Left lung (tissue), 10 donors: ENCODE data around the gene DST. TPM values are rescaled to one million over a fixed set of nuclear protein-coding genes. Genes with fewer than 3 reads are reported as not detected.

Experiments
- ATAC-seq: fragments of 200-7000 bp; cut with Tn5 transposase; one replicate; pipeline ENCODE4 v1.9.1; 2020; ENCODE audit warnings: moderate library complexity
- DNase-seq, 4 donors: peaks; one replicate each; pipeline ENCODE4 v3.0.0-alpha.2; 2013 to 2020
- H3K27ac ChIP-seq, 2 donors: fragments of 200-600 bp; sonication (generic) in 1 of 2; one replicate each; pipeline versions ENCODE4 v1.5.0 to v1.8.0; 2020 to 2021
- H3K27me3 ChIP-seq, 2 donors: fragments of 200-600 bp; sonication (generic) in 1 of 2; one replicate each; pipeline versions ENCODE4 v1.5.0 to v1.8.0; 2020 to 2021
- H3K36me3 ChIP-seq, 2 donors: fragments of 200-600 bp; sonication (generic) in 1 of 2; one replicate each; pipeline versions ENCODE4 v1.5.0 to v1.8.0; 2020 to 2021
- H3K4me1 ChIP-seq, 2 donors: fragments of 200-600 bp; one replicate each; pipeline ENCODE4 v1.8.0; 2021
- H3K4me3 ChIP-seq, 2 donors: fragments of 200-600 bp; sonication (generic) in 1 of 2; one replicate each; pipeline versions ENCODE4 v1.5.0 to v1.8.0; 2020 to 2021; ENCODE audit warnings: mild to moderate bottlenecking in 1 of 2
- H3K9me3 ChIP-seq, 2 donors: fragments of 200-600 bp; sonication (generic) in 1 of 2; one replicate each; pipeline versions ENCODE4 v1.5.0 to v1.8.0; 2020 to 2021
- CTCF ChIP-seq, 2 donors: fragments of 200-600 bp; sonication (generic) in 1 of 2; IDR thresholded peaks; one replicate each; pipeline versions ENCODE4 v1.5.0 to v1.8.0; 2021; ENCODE audit warnings: antibody characterized with exemption in 2 of 2
- intact Hi-C, 2 donors: fragments of 100-400 bp; cut with DNase I; formaldehyde crosslinking; loops; one replicate each; pipeline versions ENCODE4 v1.11.2 to v1.14.2; 2022
- polyA plus RNA-seq, 6 donors: library from polyadenylated mRNA; unstranded; fragments of 120-200 nt; gene quantifications; one replicate each; pipeline ENCODE4 v1.2.1, GENCODE V29; 2013; ENCODE audit not compliant: insufficient read length in 6 of 6
- total RNA-seq, 2 donors: library from RNA; stranded (reverse); fragmentation: NEBNext Ultra II Directional; extraction: Animal tissue kit (Norgen Biotek cat#: 25700); gene quantifications; one replicate each; pipeline ENCODE4 v1.2.1, GENCODE V29; 2021
- donor health status: DM: no; HTN: yes; CAD: no.
- donor health status: DM: no; HTN: no; CAD: no.

DST gene
- total and polyA plus RNA-seq, 8 donors, result 290 to 636 (median 504) TPM

GRCh38 chr6:56582236-56582635 lies 60.5 kb downstream of the DST start:
- Histone ChIP-seq H3K36me3 (no peaks in the 10 kb centered on the region), H3K4me3 (no peak overlapping the region), H3K27me3 (no peaks in the 10 kb centered on the region), H3K4me1 (no peaks in the 10 kb centered on the region), H3K27ac (no peak overlapping the region), H3K9me3 (no peaks in the 10 kb centered on the region)
- DNase-seq, result no peak
- ATAC-seq, result peak; percentile 52
- intact Hi-C loops, result no loop called here
- TF ChIP-seq CTCF (IDR thresholded peaks at IDR 0.05), result no peak

- intact Hi-C loops, result no loop called here
- DNase-seq, result peak in 1 of 4 donors; percentile 58
- no peaks in the 10 kb centered on the region for H3K4me1 ChIP-seq
- H3K36me3 ChIP-seq, result no peaks in the 10 kb centered on the region
- no peaks in the 10 kb centered on the region for H3K27me3 ChIP-seq
- H3K27ac ChIP-seq, result no peak overlapping the region
- no peak for TF ChIP-seq CTCF (IDR thresholded peaks at IDR 0.05)
- no peak for ATAC-seq
- no peaks in the 10 kb centered on the region for H3K9me3 ChIP-seq
- H3K4me3 ChIP-seq, result no peak overlapping the region
These were observed 61.3 kb downstream of the DST start for GRCh38 chr6:56581296-56581925.

GRCh38 chr6:56580271-56580670 lies 62.4 kb downstream of the DST start:
- no peak for TF ChIP-seq CTCF (IDR thresholded peaks at IDR 0.05)
- no peaks in the 10 kb centered on the region for H3K4me1 ChIP-seq
- ATAC-seq, result no peak

GRCh38 chr6:56579155-56579851 lies 63.4 kb downstream of the DST start:
- DNase-seq, result no peak
- ATAC-seq, result no peak
- Histone ChIP-seq H3K4me3 (no peak overlapping the region), H3K36me3 (no peaks in the 10 kb centered on the region), H3K27me3 (no peaks in the 10 kb centered on the region), H3K9me3 (no peaks in the 10 kb centered on the region), H3K4me1 (no peaks in the 10 kb centered on the region), H3K27ac (no peak overlapping the region)
- intact Hi-C loops, result no loop called here
- TF ChIP-seq CTCF (IDR thresholded peaks at IDR 0.05), result no peak

More at GRCh38 chr6:56580271-56580670, 62.4 kb downstream of the DST start:
- no peak for DNase-seq
- Histone ChIP-seq H3K27ac (no peak overlapping the region), H3K9me3 (no peaks in the 10 kb centered on the region), H3K36me3 (no peaks in the 10 kb centered on the region), H3K27me3 (no peaks in the 10 kb centered on the region), H3K4me3 (no peak overlapping the region)
- intact Hi-C loops, result no loop called here

- Histone ChIP-seq H3K36me3 (no peaks in the 10 kb centered on the region), H3K27ac (no peak overlapping the region), H3K9me3 (no peaks in the 10 kb centered on the region), H3K4me3 (no peak overlapping the region), H3K4me1 (no peaks in the 10 kb centered on the region), H3K27me3 (no peaks in the 10 kb centered on the region)
- ATAC-seq, result no peak
- no peak for DNase-seq
- TF ChIP-seq CTCF (IDR thresholded peaks at IDR 0.05), result no peak
- intact Hi-C loops, result no loop called here
These were observed 67.0 kb downstream of the DST start for GRCh38 chr6:56575736-56576135.
